HG03108 (cell line): ENCODE measurements around the gene F13A1.

Experiments
- ATAC-seq: cut with Tn5 transposase; IDR thresholded peaks from one replicate; pipeline ENCODE4 v1.9.1; 2021; ENCODE audit warnings: moderate library complexity; ENCODE audit not compliant: unreplicated experiment

Gene F13A1

GRCh38 chr6:6319952-6320811, at the start of gene F13A1:
F13A1 (minus strand) TSS chr6:6320662; CDS start chr6:6318664, 1,998 bp downstream.
- no peak for ATAC-seq

- ATAC-seq, result no peak
Measured at GRCh38 chr6:6368684-6369052, 48.2 kb upstream of the F13A1 start.

- no peak for ATAC-seq
Measured at GRCh38 chr6:6368040-6368683, 47.7 kb upstream of the F13A1 start.

- ATAC-seq, result no peak
Measured at GRCh38 chr6:6366803-6367202, 46.3 kb upstream of the F13A1 start.

GRCh38 chr6:6365242-6365641, 44.8 kb upstream of the F13A1 start:
- ATAC-seq, result no peak

GRCh38 chr6:6362056-6362840, 41.8 kb upstream of the F13A1 start:
- no peak for ATAC-seq

GRCh38 chr6:6357530-6357929, 37.1 kb upstream of the F13A1 start:
- no peak for ATAC-seq

- ATAC-seq, result no peak
Measured at GRCh38 chr6:6357032-6357431, 36.6 kb upstream of the F13A1 start.

GRCh38 chr6:6352772-6353171, 32.3 kb upstream of the F13A1 start:
- ATAC-seq, result no peak

GRCh38 chr6:6351511-6352025, 31.1 kb upstream of the F13A1 start:
- ATAC-seq, result no peak

GRCh38 chr6:6350696-6351095, 30.2 kb upstream of the F13A1 start:
- no peak for ATAC-seq

- ATAC-seq, result no peak
Measured at GRCh38 chr6:6348256-6348655, 27.8 kb upstream of the F13A1 start.

GRCh38 chr6:6346427-6347023, 26.1 kb upstream of the F13A1 start:
- ATAC-seq, result no peak

GRCh38 chr6:6333501-6333900, 13.0 kb upstream of the F13A1 start:
- ATAC-seq, result no peak

GRCh38 chr6:6332811-6333244, 12.4 kb upstream of the F13A1 start:
- ATAC-seq, result peak; percentile 18

- peak; percentile 44 for ATAC-seq
Measured at GRCh38 chr6:6331946-6332601, 11.6 kb upstream of the F13A1 start.

- peak; percentile 77 for ATAC-seq
Measured at GRCh38 chr6:6331393-6331792, 10.9 kb upstream of the F13A1 start.

- no peak for ATAC-seq
Measured at GRCh38 chr6:6330407-6330806, 9.9 kb upstream of the F13A1 start.

- no peak for ATAC-seq
Measured at GRCh38 chr6:6328451-6328850, 8.0 kb upstream of the F13A1 start.

- no peak for ATAC-seq
Measured at GRCh38 chr6:6323352-6323751, 2.9 kb upstream of the F13A1 start.
